Nephron (organoid): ENCODE results near the gene HELLS.
"Not testable (repeated sequence)": the region's sequence is repeated elsewhere in the genome, so short reads cannot be mapped to it uniquely, and the experiment has no call there.

Source experiments
- H3K27ac Mint-ChIP-seq, 3 experiments: 2 replicates each; pipeline ENCODE4 v1.8.0; 2020; ENCODE audit warnings: mixed read lengths in 3 of 3, mild to moderate bottlenecking in 2 of 3, moderate library complexity in 1 of 3
- H3K27me3 Mint-ChIP-seq: 2 replicates; pipeline ENCODE4 v1.8.0; 2021; ENCODE audit warnings: low read depth, mild to moderate bottlenecking, moderate library complexity, mixed read lengths
- H3K36me3 Mint-ChIP-seq: 2 replicates; pipeline ENCODE4 v1.8.0; 2020; ENCODE audit warnings: low read depth, mixed read lengths
- H3K4me1 Mint-ChIP-seq: 2 replicates; pipeline ENCODE4 v1.8.0; 2020; ENCODE audit warnings: mixed read lengths
- H3K4me3 Mint-ChIP-seq, 3 experiments: 2 replicates each; pipeline ENCODE4 v1.8.0; 2020; ENCODE audit warnings: mild to moderate bottlenecking in 3 of 3, mixed read lengths in 3 of 3, moderate library complexity in 2 of 3
- H3K9me3 Mint-ChIP-seq: 2 replicates; pipeline ENCODE4 v1.8.0; 2020; ENCODE audit warnings: mixed read lengths
- CTCF ChIP-seq, 3 experiments: fragments of 200-600 bp; sonication (generic); IDR thresholded peaks; one replicate each; pipeline ENCODE4 v1.5.0; 2021; ENCODE audit warnings: antibody characterized with exemption in 3 of 3; ENCODE audit not compliant: unreplicated experiment in 3 of 3

Gene HELLS

DNA sequence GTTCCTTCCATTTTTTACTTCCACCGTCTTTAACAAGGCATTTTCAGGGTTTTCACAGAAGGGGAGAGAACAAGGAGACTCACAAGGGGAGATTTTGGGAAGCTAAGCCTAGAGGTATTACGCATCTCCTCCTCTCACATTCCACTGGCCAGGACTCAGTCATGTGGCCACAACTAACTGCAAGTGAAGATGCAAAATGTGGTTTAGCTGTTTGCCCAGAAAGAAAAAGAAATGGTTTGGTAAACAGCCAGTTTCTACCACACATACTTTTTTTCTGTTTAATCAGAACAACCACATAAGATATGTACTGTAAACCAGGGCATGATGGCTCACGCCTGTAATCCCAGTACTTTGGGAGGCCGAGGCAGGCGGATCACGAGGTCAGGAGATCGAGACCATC lies 21.4 kb upstream of the HELLS start:
- Mint-ChIP-seq H3K27me3 (no peaks in the 10 kb centered on the region), H3K27ac (no peak overlapping the region), H3K4me3 (no peak overlapping the region), H3K36me3 (peaks cover 35% of the 10 kb centered on the region), H3K9me3 (no peaks in the 10 kb centered on the region), H3K4me1 (no peaks in the 10 kb centered on the region)
- no peak for TF ChIP-seq CTCF (IDR thresholded peaks at IDR 0.05; ENCODE audit: unreplicated experiment in 3 of 3)

DNA sequence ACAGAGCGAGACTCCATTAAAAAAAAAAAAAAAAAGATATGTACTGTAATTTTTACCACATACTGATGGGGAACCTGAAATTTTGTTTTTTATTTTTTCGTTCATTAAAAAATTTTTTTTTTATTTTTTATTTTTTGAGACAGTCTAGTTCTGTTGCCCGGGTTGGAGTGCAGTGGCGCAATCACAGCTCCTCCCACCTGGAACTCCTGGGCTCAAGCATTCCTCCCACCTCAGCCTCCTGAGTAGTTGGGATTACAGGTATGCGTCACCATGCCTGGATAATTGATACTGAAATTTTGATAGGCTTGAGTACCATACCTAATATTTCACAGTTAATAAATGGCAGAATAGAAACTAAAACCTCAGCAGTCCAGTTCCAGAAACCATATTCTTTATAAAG lies 20.9 kb upstream of the HELLS start:
- H3K4me3 Mint-ChIP-seq, result no peak overlapping the region
- no peaks in the 10 kb centered on the region for H3K9me3 Mint-ChIP-seq
- no peaks in the 10 kb centered on the region for H3K4me1 Mint-ChIP-seq
- no peak overlapping the region for H3K27ac Mint-ChIP-seq
- no peaks in the 10 kb centered on the region for H3K27me3 Mint-ChIP-seq
- H3K36me3 Mint-ChIP-seq, result peaks cover 34% of the 10 kb centered on the region
- no peak for TF ChIP-seq CTCF (IDR thresholded peaks at IDR 0.05; ENCODE audit: unreplicated experiment in 3 of 3)

DNA sequence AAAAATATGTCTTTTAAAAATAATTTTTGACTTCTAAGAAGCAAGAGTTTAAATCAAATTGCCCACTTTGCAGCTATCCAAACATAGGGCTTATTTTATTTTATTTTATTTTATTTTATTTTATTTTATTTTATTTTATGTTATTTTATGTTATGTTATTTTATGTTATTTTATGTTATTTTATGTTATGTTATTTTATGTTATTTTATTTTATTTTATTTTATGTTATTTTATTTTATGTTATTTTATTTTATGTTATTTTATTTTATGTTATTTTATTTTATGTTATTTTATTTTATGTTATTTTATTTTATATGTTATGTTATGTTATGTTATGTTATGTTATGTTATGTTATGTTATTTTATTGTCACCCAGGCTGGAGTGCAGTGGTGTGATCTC lies 14.0 kb upstream of the HELLS start:
- H3K4me3 Mint-ChIP-seq, H3K4me1 Mint-ChIP-seq, H3K27me3 Mint-ChIP-seq, H3K9me3 Mint-ChIP-seq, H3K27ac Mint-ChIP-seq: not testable (repeated sequence)
- peaks cover 28% of the 10 kb centered on the region for H3K36me3 Mint-ChIP-seq

DNA sequence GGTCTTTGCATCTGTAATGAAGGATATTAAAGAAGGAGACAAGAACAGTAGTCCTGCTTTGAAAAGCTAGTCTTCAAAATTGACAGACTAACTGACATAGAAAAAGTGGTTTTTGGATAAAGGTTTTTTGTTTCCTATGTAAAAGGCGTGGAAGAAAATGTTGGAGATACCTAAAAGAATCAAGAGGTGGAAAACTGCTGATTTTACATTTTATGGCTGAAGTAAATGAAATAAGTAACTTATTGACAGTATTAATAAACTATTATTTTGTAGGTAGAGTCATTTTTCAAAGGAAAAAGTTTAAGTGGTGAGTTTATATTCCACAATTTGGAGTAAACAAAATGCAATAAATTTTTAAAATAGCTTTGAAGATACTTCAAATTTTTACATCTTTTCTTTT lies 12.6 kb upstream of the HELLS start:
- no peak overlapping the region for H3K27ac Mint-ChIP-seq
- peaks cover 14% of the 10 kb centered on the region for H3K36me3 Mint-ChIP-seq
- no peak for TF ChIP-seq CTCF (IDR thresholded peaks at IDR 0.05; ENCODE audit: unreplicated experiment in 3 of 3)
- no peaks in the 10 kb centered on the region for H3K27me3 Mint-ChIP-seq
- no peaks in the 10 kb centered on the region for H3K9me3 Mint-ChIP-seq
- no peak overlapping the region for H3K4me3 Mint-ChIP-seq
- H3K4me1 Mint-ChIP-seq, result no peaks in the 10 kb centered on the region

DNA sequence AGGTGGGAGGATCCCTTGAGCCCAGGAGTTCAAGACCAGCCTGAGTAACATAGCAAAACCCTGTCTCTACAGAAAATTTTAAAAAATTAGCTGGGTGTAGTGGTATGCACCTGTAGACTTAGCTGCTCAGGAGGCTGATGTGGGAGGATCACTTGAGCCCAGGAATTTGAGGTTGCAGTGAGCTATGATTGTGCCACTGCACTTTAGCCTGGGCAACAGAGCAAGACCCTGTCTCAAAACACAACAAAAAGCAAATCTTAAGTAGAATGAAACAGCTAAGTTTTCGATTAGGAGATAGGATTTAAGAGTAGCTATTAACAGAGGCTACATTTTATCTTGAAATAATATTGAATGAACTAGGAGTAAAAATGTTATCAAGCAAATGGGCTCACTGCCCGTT lies 3.3 kb upstream of the HELLS start:
- Mint-ChIP-seq H3K4me1 (peaks cover 19% of the 10 kb centered on the region), H3K4me3 (peak overlapping the region in 1 of 3 experiments; percentile 63)
- not testable (repeated sequence) for H3K27ac Mint-ChIP-seq, H3K9me3 Mint-ChIP-seq, H3K27me3 Mint-ChIP-seq, H3K36me3 Mint-ChIP-seq

- Mint-ChIP-seq H3K4me1 (peaks cover 20% of the 10 kb centered on the region), H3K27me3 (no peaks in the 10 kb centered on the region), H3K4me3 (peak overlapping the region; percentile 95 to 100 (median 98)), H3K9me3 (no peaks in the 10 kb centered on the region), H3K36me3 (peaks cover 11% of the 10 kb centered on the region), H3K27ac (peak overlapping the region; percentile 92 to 96 (median 93))
- TF ChIP-seq CTCF (IDR thresholded peaks at IDR 0.05; ENCODE audit: unreplicated experiment in 3 of 3), result no peak
These were observed 687 bp downstream of the HELLS start for GRCh38 chr10:94546049-94546900.

DNA sequence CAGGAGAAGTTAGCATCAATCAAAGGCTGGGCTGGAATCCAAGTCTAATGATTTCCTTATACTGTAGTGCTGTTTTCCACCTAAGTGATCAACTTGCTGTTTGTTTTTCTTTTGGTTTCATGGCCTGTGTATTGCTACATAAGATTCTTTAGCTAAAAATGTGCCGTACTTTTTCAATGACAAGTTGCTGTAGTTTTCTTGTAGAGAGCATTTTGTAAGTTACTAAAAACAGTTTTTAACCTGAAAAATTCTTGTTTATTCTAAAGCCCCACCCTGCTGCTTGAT lies 1.3 kb downstream of the HELLS start:
- Mint-ChIP-seq H3K4me3 (peak overlapping the region; percentile 95 to 100 (median 98)), H3K27ac (peak overlapping the region in 2 of 3 experiments; percentile 46 to 93), H3K36me3 (peaks cover 11% of the 10 kb centered on the region), H3K9me3 (no peaks in the 10 kb centered on the region), H3K4me1 (peaks cover 20% of the 10 kb centered on the region), H3K27me3 (no peaks in the 10 kb centered on the region)
- TF ChIP-seq CTCF (IDR thresholded peaks at IDR 0.05; ENCODE audit: unreplicated experiment in 3 of 3), result no peak
